ENCODE measurements around the gene RAPGEF5.

The RAPGEF5 gene

GRCh38 chr7:22216309-22216708 lies 140.6 kb downstream of the RAPGEF5 start:
- Histone ChIP-seq H3K27ac (ENCODE audit: low read depth, low read length) (no peak overlapping the region), H3K27me3 (ENCODE audit: control insufficient read depth, insufficient read depth, low read length) (no peaks in the 10 kb centered on the region), H3K4me3 (ENCODE audit: low read length) (no peak overlapping the region), H3K36me3 (ENCODE audit: control insufficient read depth, insufficient read depth, low read length) (no peaks in the 10 kb centered on the region), H3K9ac (ENCODE audit: low read length) (no peak overlapping the region), H3K4me1 (ENCODE audit: control insufficient read depth, insufficient read depth, low read length) (no peaks in the 10 kb centered on the region)

- Histone ChIP-seq H3K9ac (ENCODE audit: low read length) (no peak overlapping the region), H3K4me1 (ENCODE audit: control insufficient read depth, insufficient read depth, low read length) (peaks cover 2% of the 10 kb centered on the region), H3K27ac (ENCODE audit: low read depth, low read length) (no peak overlapping the region)
Observed at GRCh38 chr7:22214000-22214399, 143.0 kb downstream of the RAPGEF5 start.

GRCh38 chr7:22213081-22213480 lies 143.9 kb downstream of the RAPGEF5 start:
- Histone ChIP-seq H3K27ac (ENCODE audit: low read depth, low read length) (no peak overlapping the region), H3K9ac (ENCODE audit: low read length) (no peak overlapping the region)

More at GRCh38 chr7:22214000-22214399, 143.0 kb downstream of the RAPGEF5 start:
- H3K4me3 ChIP-seq (ENCODE audit: low read length) = no peak overlapping the region
- no peaks in the 10 kb centered on the region for H3K36me3 ChIP-seq (ENCODE audit: control insufficient read depth, insufficient read depth, low read length)
- no peaks in the 10 kb centered on the region for H3K27me3 ChIP-seq (ENCODE audit: control insufficient read depth, insufficient read depth, low read length)

GRCh38 chr7:22210967-22211366 lies 146.0 kb downstream of the RAPGEF5 start:
- Histone ChIP-seq H3K36me3 (ENCODE audit: control insufficient read depth, insufficient read depth, low read length) (no peaks in the 10 kb centered on the region), H3K27ac (ENCODE audit: low read depth, low read length) (no peak overlapping the region), H3K9ac (ENCODE audit: low read length) (no peak overlapping the region), H3K4me3 (ENCODE audit: low read length) (no peak overlapping the region), H3K4me1 (ENCODE audit: control insufficient read depth, insufficient read depth, low read length) (peaks cover 2% of the 10 kb centered on the region), H3K27me3 (ENCODE audit: control insufficient read depth, insufficient read depth, low read length) (no peaks in the 10 kb centered on the region)

More at GRCh38 chr7:22213081-22213480, 143.9 kb downstream of the RAPGEF5 start:
- Histone ChIP-seq H3K27me3 (ENCODE audit: control insufficient read depth, insufficient read depth, low read length) (no peaks in the 10 kb centered on the region), H3K4me3 (ENCODE audit: low read length) (no peak overlapping the region), H3K36me3 (ENCODE audit: control insufficient read depth, insufficient read depth, low read length) (no peaks in the 10 kb centered on the region), H3K4me1 (ENCODE audit: control insufficient read depth, insufficient read depth, low read length) (peaks cover 2% of the 10 kb centered on the region)

GRCh38 chr7:22210355-22210754 lies 146.6 kb downstream of the RAPGEF5 start:
- Histone ChIP-seq H3K27me3 (ENCODE audit: control insufficient read depth, insufficient read depth, low read length) (no peaks in the 10 kb centered on the region), H3K9ac (ENCODE audit: low read length) (no peak overlapping the region), H3K36me3 (ENCODE audit: control insufficient read depth, insufficient read depth, low read length) (no peaks in the 10 kb centered on the region), H3K27ac (ENCODE audit: low read depth, low read length) (no peak overlapping the region), H3K4me1 (ENCODE audit: control insufficient read depth, insufficient read depth, low read length) (peaks cover 2% of the 10 kb centered on the region), H3K4me3 (ENCODE audit: low read length) (no peak overlapping the region)

GRCh38 chr7:22208799-22209198 lies 148.2 kb downstream of the RAPGEF5 start:
- Histone ChIP-seq H3K4me3 (ENCODE audit: low read length) (no peak overlapping the region), H3K27ac (ENCODE audit: low read depth, low read length) (no peak overlapping the region), H3K27me3 (ENCODE audit: control insufficient read depth, insufficient read depth, low read length) (no peaks in the 10 kb centered on the region), H3K9ac (ENCODE audit: low read length) (no peak overlapping the region), H3K36me3 (ENCODE audit: control insufficient read depth, insufficient read depth, low read length) (no peaks in the 10 kb centered on the region), H3K4me1 (ENCODE audit: control insufficient read depth, insufficient read depth, low read length) (peaks cover 2% of the 10 kb centered on the region)

- no peaks in the 10 kb centered on the region for H3K36me3 ChIP-seq (ENCODE audit: control insufficient read depth, insufficient read depth, low read length)
- no peak overlapping the region for H3K4me3 ChIP-seq (ENCODE audit: low read length)
- peaks cover 2% of the 10 kb centered on the region for H3K4me1 ChIP-seq (ENCODE audit: control insufficient read depth, insufficient read depth, low read length)
- H3K27ac ChIP-seq (ENCODE audit: low read depth, low read length) = no peak overlapping the region
- H3K27me3 ChIP-seq (ENCODE audit: control insufficient read depth, insufficient read depth, low read length) = no peaks in the 10 kb centered on the region
- no peak overlapping the region for H3K9ac ChIP-seq (ENCODE audit: low read length)
Observed at GRCh38 chr7:22207724-22208225, 149.2 kb downstream of the RAPGEF5 start.

GRCh38 chr7:22205631-22206030 lies 151.3 kb downstream of the RAPGEF5 start:
- H3K4me3 ChIP-seq (ENCODE audit: low read length) = no peak overlapping the region
- H3K27ac ChIP-seq (ENCODE audit: low read depth, low read length) = no peak overlapping the region
- peaks cover 2% of the 10 kb centered on the region for H3K4me1 ChIP-seq (ENCODE audit: control insufficient read depth, insufficient read depth, low read length)
- no peaks in the 10 kb centered on the region for H3K27me3 ChIP-seq (ENCODE audit: control insufficient read depth, insufficient read depth, low read length)
- no peaks in the 10 kb centered on the region for H3K36me3 ChIP-seq (ENCODE audit: control insufficient read depth, insufficient read depth, low read length)
- H3K9ac ChIP-seq (ENCODE audit: low read length) = no peak overlapping the region

- H3K27ac ChIP-seq (ENCODE audit: low read depth, low read length) = no peak overlapping the region
- H3K27me3 ChIP-seq (ENCODE audit: control insufficient read depth, insufficient read depth, low read length) = no peaks in the 10 kb centered on the region
- H3K4me1 ChIP-seq (ENCODE audit: control insufficient read depth, insufficient read depth, low read length) = no peaks in the 10 kb centered on the region
- no peak overlapping the region for H3K9ac ChIP-seq (ENCODE audit: low read length)
- H3K4me3 ChIP-seq (ENCODE audit: low read length) = no peak overlapping the region
- H3K36me3 ChIP-seq (ENCODE audit: control insufficient read depth, insufficient read depth, low read length) = no peaks in the 10 kb centered on the region
Observed at GRCh38 chr7:22204312-22204711, 152.6 kb downstream of the RAPGEF5 start.

- Histone ChIP-seq H3K36me3 (ENCODE audit: control insufficient read depth, insufficient read depth, low read length) (no peaks in the 10 kb centered on the region), H3K4me1 (ENCODE audit: control insufficient read depth, insufficient read depth, low read length) (no peaks in the 10 kb centered on the region), H3K9ac (ENCODE audit: low read length) (no peak overlapping the region), H3K27ac (ENCODE audit: low read depth, low read length) (no peak overlapping the region), H3K27me3 (ENCODE audit: control insufficient read depth, insufficient read depth, low read length) (no peaks in the 10 kb centered on the region), H3K4me3 (ENCODE audit: low read length) (no peak overlapping the region)
Observed at GRCh38 chr7:22202141-22202540, 154.8 kb downstream of the RAPGEF5 start.

GRCh38 chr7:22201186-22201880 lies 155.6 kb downstream of the RAPGEF5 start:
- Histone ChIP-seq H3K4me1 (ENCODE audit: control insufficient read depth, insufficient read depth, low read length) (no peaks in the 10 kb centered on the region), H3K4me3 (ENCODE audit: low read length) (no peak overlapping the region), H3K36me3 (ENCODE audit: control insufficient read depth, insufficient read depth, low read length) (no peaks in the 10 kb centered on the region), H3K27ac (ENCODE audit: low read depth, low read length) (no peak overlapping the region), H3K27me3 (ENCODE audit: control insufficient read depth, insufficient read depth, low read length) (no peaks in the 10 kb centered on the region), H3K9ac (ENCODE audit: low read length) (no peak overlapping the region)

- Histone ChIP-seq H3K4me3 (ENCODE audit: low read length) (no peak overlapping the region), H3K9ac (ENCODE audit: low read length) (no peak overlapping the region), H3K27me3 (ENCODE audit: control insufficient read depth, insufficient read depth, low read length) (no peaks in the 10 kb centered on the region), H3K27ac (ENCODE audit: low read depth, low read length) (no peak overlapping the region), H3K4me1 (ENCODE audit: control insufficient read depth, insufficient read depth, low read length) (no peaks in the 10 kb centered on the region), H3K36me3 (ENCODE audit: control insufficient read depth, insufficient read depth, low read length) (no peaks in the 10 kb centered on the region)
Observed at GRCh38 chr7:22200777-22201176, 156.2 kb downstream of the RAPGEF5 start.

GRCh38 chr7:22200238-22200637 lies 156.7 kb downstream of the RAPGEF5 start:
- no peaks in the 10 kb centered on the region for H3K36me3 ChIP-seq (ENCODE audit: control insufficient read depth, insufficient read depth, low read length)
- no peak overlapping the region for H3K27ac ChIP-seq (ENCODE audit: low read depth, low read length)
- no peak overlapping the region for H3K4me3 ChIP-seq (ENCODE audit: low read length)
- H3K9ac ChIP-seq (ENCODE audit: low read length) = no peak overlapping the region
- no peaks in the 10 kb centered on the region for H3K27me3 ChIP-seq (ENCODE audit: control insufficient read depth, insufficient read depth, low read length)
- H3K4me1 ChIP-seq (ENCODE audit: control insufficient read depth, insufficient read depth, low read length) = no peaks in the 10 kb centered on the region

All from rectal smooth muscle tissue (tissue), 1 donor.